Thyroid gland (tissue), 4 donors: ENCODE data around the gene HNRNPH2.

Experiments
- POLR2A ChIP-seq, 2 donors: fragments of 450-650 bp; IDR thresholded peaks; one replicate each; pipeline ENCODE4 v1.6.1; 2017; ENCODE audit warnings: antibody characterized with exemption in 2 of 2, mild to moderate bottlenecking in 2 of 2, moderate library complexity in 1 of 2
- TF ChIP-seq, protein P1 (sequence below), 6 experiments: fragments of 200-600 bp in 3 of 6; fragments of 450-650 bp in 3 of 6; sonication (generic) in 3 of 6; IDR thresholded peaks; one replicate each; pipeline ENCODE4 v1.5.1; 2016 to 2019; ENCODE audit warnings: antibody characterized with exemption in 6 of 6, mild to moderate bottlenecking in 2 of 6, inconsistent platforms in 1 of 6, moderate library complexity in 1 of 6

DNA sequence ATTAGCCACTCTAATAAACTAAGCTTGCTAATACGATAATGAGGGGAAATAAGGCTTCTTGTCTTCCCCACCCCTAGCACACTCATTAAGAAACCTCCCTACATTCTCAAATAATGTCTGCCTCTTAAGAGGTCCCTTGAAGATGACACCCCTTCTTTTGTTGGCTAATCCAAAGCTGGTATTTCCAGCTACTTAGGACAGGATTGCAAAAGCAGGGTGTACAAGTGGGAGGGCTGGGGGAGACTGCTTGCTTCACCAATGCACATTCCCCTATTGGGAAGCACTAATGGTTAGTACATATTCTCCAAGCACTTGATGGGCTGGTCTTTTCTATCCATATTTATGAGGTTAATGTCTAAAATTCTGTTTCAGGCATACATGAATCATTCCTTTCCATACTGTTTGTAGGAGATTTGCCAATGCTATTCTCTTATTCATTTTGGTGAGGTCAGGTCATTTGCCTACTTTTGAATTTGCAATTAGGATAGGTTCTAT lies 42.7 kb upstream of the HNRNPH2 start:
- TF ChIP-seq, protein P1, sequence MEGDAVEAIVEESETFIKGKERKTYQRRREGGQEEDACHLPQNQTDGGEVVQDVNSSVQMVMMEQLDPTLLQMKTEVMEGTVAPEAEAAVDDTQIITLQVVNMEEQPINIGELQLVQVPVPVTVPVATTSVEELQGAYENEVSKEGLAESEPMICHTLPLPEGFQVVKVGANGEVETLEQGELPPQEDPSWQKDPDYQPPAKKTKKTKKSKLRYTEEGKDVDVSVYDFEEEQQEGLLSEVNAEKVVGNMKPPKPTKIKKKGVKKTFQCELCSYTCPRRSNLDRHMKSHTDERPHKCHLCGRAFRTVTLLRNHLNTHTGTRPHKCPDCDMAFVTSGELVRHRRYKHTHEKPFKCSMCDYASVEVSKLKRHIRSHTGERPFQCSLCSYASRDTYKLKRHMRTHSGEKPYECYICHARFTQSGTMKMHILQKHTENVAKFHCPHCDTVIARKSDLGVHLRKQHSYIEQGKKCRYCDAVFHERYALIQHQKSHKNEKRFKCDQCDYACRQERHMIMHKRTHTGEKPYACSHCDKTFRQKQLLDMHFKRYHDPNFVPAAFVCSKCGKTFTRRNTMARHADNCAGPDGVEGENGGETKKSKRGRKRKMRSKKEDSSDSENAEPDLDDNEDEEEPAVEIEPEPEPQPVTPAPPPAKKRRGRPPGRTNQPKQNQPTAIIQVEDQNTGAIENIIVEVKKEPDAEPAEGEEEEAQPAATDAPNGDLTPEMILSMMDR (IDR thresholded peaks at IDR 0.05) = no peak
- TF ChIP-seq POLR2A (IDR thresholded peaks at IDR 0.05) = no peak
